ENCODE measurements around the gene SPACA5. TPM values are rescaled to one million over a fixed set of nuclear protein-coding genes. Genes with fewer than 3 reads are reported as not detected.
"Not testable (repeated sequence)": the region's sequence is repeated elsewhere in the genome, so short reads cannot be mapped to it uniquely, and the experiment has no call there.

Gene SPACA5
- polyA plus RNA-seq (2012; ENCODE audit: missing spikeins) = not detected

GRCh38 chrX:48006688-48007087, at the start of gene SPACA5:
Gene SPACA5, plus strand, starts transcription at chrX:48006988. Its CDS starts 815 bp downstream, at chrX:48007803.
- not testable (repeated sequence) for FAIRE-seq

GRCh38 chrX:47958206-47958605, 48.6 kb upstream of the SPACA5 start:
- FAIRE-seq = not testable (repeated sequence)

More at GRCh38 chrX:48006688-48007087, at the start of gene SPACA5:
- not testable (repeated sequence) for DNase-seq (ENCODE audit: insufficient read length)

DNA sequence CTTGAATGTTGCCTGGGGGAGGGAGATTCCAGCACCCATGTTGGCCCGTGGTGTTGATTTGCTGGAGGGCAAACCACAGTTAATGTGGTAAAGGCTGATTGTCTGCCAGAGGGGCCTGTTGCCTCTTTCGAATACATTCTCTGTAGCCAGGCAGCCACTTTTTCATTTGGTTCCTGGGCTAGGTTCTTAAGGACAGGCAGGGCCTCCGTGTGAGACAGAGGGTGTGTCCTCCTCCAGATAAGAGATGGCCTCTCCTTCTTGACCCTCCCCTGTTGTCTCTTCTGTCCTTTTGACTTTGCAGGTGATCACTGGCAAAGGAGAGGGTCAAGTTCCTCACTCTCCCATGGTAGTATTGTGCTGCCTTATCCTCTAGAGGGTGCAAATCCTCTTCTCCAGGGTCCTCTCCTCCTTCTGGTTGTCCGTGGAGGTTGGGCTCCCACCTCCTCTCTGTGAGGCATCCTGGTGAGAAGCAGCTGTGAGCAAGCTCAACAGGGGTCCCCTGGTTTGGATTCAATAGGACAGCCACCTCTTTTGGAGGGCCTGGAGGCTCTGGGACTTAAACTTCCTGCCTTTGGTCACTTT, 47.9 kb upstream of the SPACA5 start:
- TF ChIP-seq POLR2AphosphoS5 (IDR thresholded peaks at IDR 0.05; ENCODE audit: low read depth, low read length) = no peak
- no peak for TF ChIP-seq TAF1 (IDR thresholded peaks at IDR 0.05; ENCODE audit: borderline replicate concordance, low read depth, low read length)
- no peak for TF ChIP-seq POLR2A (IDR thresholded peaks at IDR 0.05; ENCODE audit: low read depth, low read length)

More at GRCh38 chrX:47958206-47958605, 48.6 kb upstream of the SPACA5 start:
- not testable (repeated sequence) for DNase-seq (ENCODE audit: insufficient read length)

GRCh38 chrX:47960406-47960805, 46.4 kb upstream of the SPACA5 start:
- TF ChIP-seq TAF1 (IDR thresholded peaks at IDR 0.05; ENCODE audit: borderline replicate concordance, low read depth, low read length) (no peak), POLR2A (IDR thresholded peaks at IDR 0.05; ENCODE audit: low read depth, low read length) (no peak), POLR2AphosphoS5 (IDR thresholded peaks at IDR 0.05; ENCODE audit: low read depth, low read length) (no peak)
- FAIRE-seq (no peak), DNase-seq (ENCODE audit: insufficient read length) (no peak)

More for the DNA sequence above, 47.9 kb upstream of the SPACA5 start:
- no peak for FAIRE-seq
- DNase-seq (ENCODE audit: insufficient read length) = no peak

GRCh38 chrX:47961830-47962229, 45.0 kb upstream of the SPACA5 start:
- DNase-seq (ENCODE audit: insufficient read length); FAIRE-seq: not testable (repeated sequence)

DNA sequence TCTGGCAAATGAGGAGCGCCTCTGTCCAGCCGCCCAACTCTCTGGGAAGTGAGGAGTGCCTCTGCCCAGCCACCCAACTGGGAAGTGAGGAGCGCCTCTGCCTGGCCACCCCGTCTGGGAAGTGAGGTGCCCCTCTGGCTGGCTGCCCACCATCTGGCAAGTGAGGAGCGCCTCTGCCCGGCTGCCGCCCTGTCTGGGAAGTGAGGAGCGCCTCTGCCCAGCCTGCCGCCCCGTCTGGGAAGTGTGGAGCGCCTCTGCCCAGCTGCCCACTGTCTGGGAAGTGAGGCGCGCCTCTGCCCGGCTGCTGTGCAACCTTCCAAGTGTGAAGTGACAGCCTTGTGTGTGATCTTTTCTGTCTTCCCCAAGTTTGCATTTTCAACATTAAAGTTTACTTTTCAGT, 41.3 kb upstream of the SPACA5 start:
- not testable (repeated sequence) for FAIRE-seq; DNase-seq (ENCODE audit: insufficient read length)

DNA sequence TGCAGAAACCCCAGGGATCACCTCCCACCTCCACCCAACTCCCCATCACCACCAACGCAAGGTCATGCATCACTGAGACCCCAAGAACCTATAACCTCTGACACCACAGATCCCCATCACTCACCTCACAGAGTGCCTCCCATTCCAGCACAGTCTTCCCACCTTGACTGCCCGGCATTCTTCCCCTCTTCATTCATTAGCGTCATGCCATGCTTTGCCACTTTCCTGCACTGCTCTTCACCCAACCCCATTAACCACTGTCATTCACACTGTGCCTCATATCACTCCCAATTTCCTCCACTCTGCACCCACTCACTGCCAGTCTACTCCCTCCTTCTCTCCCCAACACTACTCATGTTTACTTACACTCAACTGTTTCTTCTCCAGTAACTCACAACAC, 33.6 kb upstream of the SPACA5 start:
- DNase-seq (ENCODE audit: insufficient read length) = no peak
- FAIRE-seq = no peak
- TF ChIP-seq POLR2A (IDR thresholded peaks at IDR 0.05; ENCODE audit: low read depth, low read length) (no peak), POLR2AphosphoS5 (IDR thresholded peaks at IDR 0.05; ENCODE audit: low read depth, low read length) (no peak), TAF1 (IDR thresholded peaks at IDR 0.05; ENCODE audit: borderline replicate concordance, low read depth, low read length) (no peak)

GRCh38 chrX:47976254-47977151, 30.3 kb upstream of the SPACA5 start:
- TF ChIP-seq TAF1 (IDR thresholded peaks at IDR 0.05; ENCODE audit: borderline replicate concordance, low read depth, low read length) (no peak), POLR2A (IDR thresholded peaks at IDR 0.05; ENCODE audit: low read depth, low read length) (no peak), POLR2AphosphoS5 (IDR thresholded peaks at IDR 0.05; ENCODE audit: low read depth, low read length) (no peak)
- FAIRE-seq = no peak
- no peak for DNase-seq (ENCODE audit: insufficient read length)

- FAIRE-seq (no peak), DNase-seq (ENCODE audit: insufficient read length) (no peak)
- TF ChIP-seq POLR2AphosphoS5 (IDR thresholded peaks at IDR 0.05; ENCODE audit: low read depth, low read length) = no peak
- TF ChIP-seq POLR2A (IDR thresholded peaks at IDR 0.05; ENCODE audit: low read depth, low read length) = no peak
- TF ChIP-seq TAF1 (IDR thresholded peaks at IDR 0.05; ENCODE audit: borderline replicate concordance, low read depth, low read length) = no peak
These were observed 15.3 kb upstream of the SPACA5 start for GRCh38 chrX:47991263-47992094.

DNA sequence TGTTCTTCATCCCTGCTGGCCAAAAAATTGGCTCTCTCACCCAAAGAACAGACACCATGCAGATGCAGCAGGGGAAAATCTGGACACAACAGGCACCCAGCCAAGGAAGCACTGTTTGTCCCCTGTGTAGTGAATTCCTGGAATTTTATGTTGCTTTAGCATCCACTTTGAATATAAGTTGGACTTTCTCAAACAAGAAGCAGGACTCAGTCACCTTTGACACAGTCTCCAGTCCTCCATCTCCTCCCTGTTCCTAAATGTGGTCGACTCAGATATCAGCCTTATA, 14.8 kb upstream of the SPACA5 start:
- DNase-seq (ENCODE audit: insufficient read length) (no peak), FAIRE-seq (no peak)
- no peak for TF ChIP-seq TAF1 (IDR thresholded peaks at IDR 0.05; ENCODE audit: borderline replicate concordance, low read depth, low read length)
- TF ChIP-seq POLR2AphosphoS5 (IDR thresholded peaks at IDR 0.05; ENCODE audit: low read depth, low read length) = no peak

- no peak for DNase-seq (ENCODE audit: insufficient read length)
- TF ChIP-seq POLR2A (IDR thresholded peaks at IDR 0.05; ENCODE audit: low read depth, low read length) = no peak
- no peak for TF ChIP-seq TAF1 (IDR thresholded peaks at IDR 0.05; ENCODE audit: borderline replicate concordance, low read depth, low read length)
- no peak for TF ChIP-seq POLR2AphosphoS5 (IDR thresholded peaks at IDR 0.05; ENCODE audit: low read depth, low read length)
- FAIRE-seq = no peak
These were observed 14.1 kb upstream of the SPACA5 start for GRCh38 chrX:47992669-47993068.

DNA sequence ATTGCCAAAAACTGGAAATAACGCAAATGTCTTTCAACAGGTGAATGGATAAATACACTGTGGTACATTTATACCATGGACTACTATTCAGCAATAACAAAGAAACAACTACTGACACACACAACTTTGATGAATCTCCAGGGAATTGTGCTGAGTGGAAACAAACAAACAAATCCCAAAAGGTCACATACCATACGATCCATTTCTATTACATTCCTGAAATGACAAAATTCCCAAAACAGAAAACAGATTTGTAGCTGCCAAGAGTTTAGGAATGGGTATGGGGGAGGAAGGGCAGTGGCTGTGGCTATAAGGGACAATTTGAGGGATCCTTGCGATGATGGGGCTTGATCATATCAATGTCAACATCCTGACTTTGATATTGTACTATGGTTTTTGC, 5.5 kb upstream of the SPACA5 start:
- no peak for DNase-seq (ENCODE audit: insufficient read length)
- FAIRE-seq = peak; percentile 51
- TF ChIP-seq POLR2A (IDR thresholded peaks at IDR 0.05; ENCODE audit: low read depth, low read length) (no peak), TAF1 (IDR thresholded peaks at IDR 0.05; ENCODE audit: borderline replicate concordance, low read depth, low read length) (no peak)
